ENCODE measurements around the gene DTYMK.

The DTYMK gene

GRCh38 chr2:241729868-241730267 is 43.3 kb upstream of the DTYMK start:
- H3K4me3 ChIP-seq (ENCODE audit: low read depth, low read length): no peak overlapping the region
- no peak for TF ChIP-seq CTCF (IDR thresholded peaks at IDR 0.05; ENCODE audit: low read depth, low read length)

GRCh38 chr2:241728627-241729026 is 42.0 kb upstream of the DTYMK start:
- no peak overlapping the region for H3K4me3 ChIP-seq (ENCODE audit: low read depth, low read length)
- TF ChIP-seq CTCF (IDR thresholded peaks at IDR 0.05; ENCODE audit: low read depth, low read length): no peak

- H3K4me3 ChIP-seq (ENCODE audit: low read depth, low read length): no peak overlapping the region
- TF ChIP-seq CTCF (IDR thresholded peaks at IDR 0.05; ENCODE audit: low read depth, low read length): no peak
Measured at GRCh38 chr2:241728000-241728399, 41.4 kb upstream of the DTYMK start.

GRCh38 chr2:241726459-241726858 is 39.8 kb upstream of the DTYMK start:
- no peak for TF ChIP-seq CTCF (IDR thresholded peaks at IDR 0.05; ENCODE audit: low read depth, low read length)
- no peak overlapping the region for H3K4me3 ChIP-seq (ENCODE audit: low read depth, low read length)

- no peak overlapping the region for H3K4me3 ChIP-seq (ENCODE audit: low read depth, low read length)
- no peak for TF ChIP-seq CTCF (IDR thresholded peaks at IDR 0.05; ENCODE audit: low read depth, low read length)
Measured at GRCh38 chr2:241724975-241725870, 38.6 kb upstream of the DTYMK start.

- TF ChIP-seq CTCF (IDR thresholded peaks at IDR 0.05; ENCODE audit: low read depth, low read length): no peak
- no peak overlapping the region for H3K4me3 ChIP-seq (ENCODE audit: low read depth, low read length)
Measured at GRCh38 chr2:241724259-241724974, 37.8 kb upstream of the DTYMK start.

- TF ChIP-seq CTCF (IDR thresholded peaks at IDR 0.05; ENCODE audit: low read depth, low read length): no peak
- H3K4me3 ChIP-seq (ENCODE audit: low read depth, low read length): no peak overlapping the region
Measured at GRCh38 chr2:241722896-241723454, 36.4 kb upstream of the DTYMK start.

Data from WI38 (cell line).